Liver (tissue), 9 donors: Measurements from ENCODE around the gene CLTA. TPM values are rescaled to one million over a fixed set of nuclear protein-coding genes. Genes with fewer than 3 reads are reported as not detected.
A peak's percentile ranks its signal among the peaks of the same experiment; 100 is the strongest.

Source experiments
- DNase-seq: peaks from one replicate; pipeline ENCODE4 v3.0.0-alpha.2; 2017; ENCODE audit warnings: low spot score
- H3K27ac ChIP-seq, 2 donors: one replicate each; pipeline ENCODE4 v1.7.0; 2013; ENCODE audit warnings: inconsistent platforms in 2 of 2, low read length in 2 of 2, control low read depth in 1 of 2, low read depth in 1 of 2, mild to moderate bottlenecking in 1 of 2
- H3K27me3 ChIP-seq, 4 donors: one replicate each; pipeline versions ENCODE4 v1.6.1 to v1.7.0; 2013; ENCODE audit warnings: low read length in 3 of 4, inconsistent platforms in 1 of 4, mild to moderate bottlenecking in 1 of 4, moderate library complexity in 1 of 4; ENCODE audit not compliant: control insufficient read depth in 4 of 4, insufficient read depth in 4 of 4
- H3K36me3 ChIP-seq, 4 donors: one replicate each; pipeline versions ENCODE4 v1.6.1 to v1.7.0; 2013; ENCODE audit warnings: low read length in 3 of 4, mild to moderate bottlenecking in 3 of 4, low read depth in 1 of 4, moderate library complexity in 1 of 4; ENCODE audit not compliant: control insufficient read depth in 4 of 4, insufficient read depth in 3 of 4
- H3K4me1 ChIP-seq, 4 donors: one replicate each; pipeline versions ENCODE4 v1.6.1 to v1.7.0; 2013; ENCODE audit warnings: low read length in 3 of 4, mild to moderate bottlenecking in 3 of 4, moderate library complexity in 1 of 4; ENCODE audit not compliant: control insufficient read depth in 4 of 4, insufficient read depth in 4 of 4
- H3K4me3 ChIP-seq, 3 donors: one replicate each; pipeline versions ENCODE4 v1.6.1 to v1.7.0; 2013; ENCODE audit warnings: low read length in 3 of 3, control low read depth in 1 of 3, low read depth in 1 of 3, mild to moderate bottlenecking in 1 of 3
- H3K9ac ChIP-seq, 2 donors: one replicate each; pipeline ENCODE4 v1.7.0; 2013; ENCODE audit warnings: low read length in 2 of 2, mild to moderate bottlenecking in 2 of 2, moderate library complexity in 2 of 2, control low read depth in 1 of 2, low read depth in 1 of 2
- H3K9me3 ChIP-seq, 4 donors: one replicate each; pipeline versions ENCODE4 v1.6.1 to v1.7.0; 2013; ENCODE audit warnings: low read length in 3 of 4; ENCODE audit not compliant: control insufficient read depth in 4 of 4
- ATF3 ChIP-seq: IDR thresholded peaks from 2 replicates; pipeline ENCODE4 v1.6.1; 2016; ENCODE audit warnings: antibody characterized with exemption
- CTCF ChIP-seq: fragments of 150-350 bp; IDR thresholded peaks from 2 replicates; pipeline ENCODE4 v1.5.1; 2017; ENCODE audit warnings: improper control_type of control experiment, low read depth, low read length; ENCODE audit not compliant: missing input control
- EGR1 ChIP-seq, 2 donors: IDR thresholded peaks; 2 replicates each; pipeline ENCODE4 v1.6.1; 2016 to 2018; ENCODE audit warnings: antibody characterized with exemption in 2 of 2, low read depth in 2 of 2
- FOXA2 ChIP-seq: IDR thresholded peaks from 2 replicates; pipeline ENCODE4 v1.6.1; 2016; ENCODE audit warnings: antibody characterized with exemption
- GABPA ChIP-seq, 2 donors: IDR thresholded peaks in 1 of 2; conservative IDR thresholded peaks in 1 of 2; 2 replicates each; pipeline ENCODE4 v1.6.1; 2016; ENCODE audit warnings: antibody characterized with exemption in 2 of 2, mild to moderate bottlenecking in 1 of 2, moderate library complexity in 1 of 2
- JUND ChIP-seq, 2 donors: IDR thresholded peaks; 2 replicates each; pipeline ENCODE4 v1.6.1; 2016; ENCODE audit warnings: antibody characterized with exemption in 2 of 2
- MAX ChIP-seq: IDR thresholded peaks from 2 replicates; pipeline ENCODE4 v1.6.1; 2016; ENCODE audit warnings: antibody characterized with exemption
- NR2F2 ChIP-seq: IDR thresholded peaks from 2 replicates; pipeline ENCODE4 v1.6.1; 2016; ENCODE audit warnings: antibody characterized with exemption
- RAD21 ChIP-seq, 2 donors: IDR thresholded peaks; 2 replicates each; pipeline ENCODE4 v1.6.1; 2016; ENCODE audit warnings: antibody characterized with exemption in 2 of 2, mild to moderate bottlenecking in 2 of 2
- REST ChIP-seq: IDR thresholded peaks from 2 replicates; pipeline ENCODE4 v1.6.1; 2016; ENCODE audit warnings: antibody characterized with exemption, mild to moderate bottlenecking
- RXRA ChIP-seq, 2 donors: IDR thresholded peaks; 2 replicates each; pipeline ENCODE4 v1.6.1; 2017 to 2018; ENCODE audit warnings: antibody characterized with exemption in 2 of 2, mild to moderate bottlenecking in 1 of 2
- TAF1 ChIP-seq: conservative IDR thresholded peaks from 2 replicates; pipeline ENCODE4 v1.6.1; 2016; ENCODE audit warnings: antibody characterized with exemption, mild to moderate bottlenecking
- YY1 ChIP-seq: IDR thresholded peaks from 2 replicates; pipeline ENCODE4 v1.6.1; 2016; ENCODE audit warnings: antibody characterized with exemption, mild to moderate bottlenecking
- WGBS: extraction: QIAGEN DNeasy Blood & Tissue Kit; methylation state at CpG from one replicate; pipeline ENCODE4 v1.1.7; 2013; 5-methylcytosine and 5-hydroxymethylcytosine counted together
- polyA plus RNA-seq, 2 donors: library from polyadenylated mRNA; stranded (reverse) in 1 of 2; unstranded in 1 of 2; fragments of 200-250 nt in 1 of 2; fragments of >200 nt in 1 of 2; fragmentation: Nextera tagmentation in 1 of 2; extraction: Ambion mirVana in 1 of 2; gene quantifications; one replicate each; pipeline versions ENCODE4 v1.2.1 to v1.2.3, GENCODE V29; 2013 to 2015
- total RNA-seq, 2 donors: library from RNA; depleted of rRNA; stranded (reverse); fragments of >200 nt; gene quantifications; one replicate each; pipeline ENCODE4 v1.2.3, GENCODE V29; 2014
- donor health status: healthy.
- donor health status: healthy.
- donor health status: healthy.
- donor health status: healthy.
- donor health status: healthy.

CLTA gene
- total and polyA plus RNA-seq, 4 donors, result 48.4 to 102 (median 74.6) TPM

- TF ChIP-seq EGR1 (IDR thresholded peaks at IDR 0.05; ENCODE audit: low read depth in 2 of 2) (no peak), YY1 (no peak), ATF3 (no peak)
- WGBS, result 70% methylated on average over 4 of the region's 4 CpGs
- H3K27me3 ChIP-seq, result no peaks in the 10 kb centered on the region
- H3K4me1 ChIP-seq, result peaks cover 0 to 8% (median 3%) of the 10 kb centered on the region in 4 donors
- no peak for DNase-seq
- H3K4me3 ChIP-seq, result no peak overlapping the region
- H3K27ac ChIP-seq, result peak overlapping the region; percentile 6 to 78
- H3K36me3 ChIP-seq, result no peaks in the 10 kb centered on the region
- no peak overlapping the region for H3K9ac ChIP-seq
- H3K9me3 ChIP-seq, result peaks cover 0 to 2% (median under 1%) of the 10 kb centered on the region in 4 donors
Observed at GRCh38 chr9:36150574-36151315, 40.0 kb upstream of the CLTA start.

- no peaks in the 10 kb centered on the region for H3K36me3 ChIP-seq
- no peaks in the 10 kb centered on the region for H3K9me3 ChIP-seq
- H3K4me3 ChIP-seq, result no peak overlapping the region
- H3K4me1 ChIP-seq, result peaks cover 0 to 8% (median 3%) of the 10 kb centered on the region in 4 donors
- TF ChIP-seq RXRA (IDR thresholded peaks at IDR 0.05) (no peak), RAD21 (IDR thresholded peaks at IDR 0.05) (no peak), YY1 (no peak), EGR1 (IDR thresholded peaks at IDR 0.05; ENCODE audit: low read depth in 2 of 2) (no peak), MAX (no peak), NR2F2 (no peak), JUND (IDR thresholded peaks at IDR 0.05) (no peak)
- 72% methylated on average over 14 of the region's 14 CpGs for WGBS
- peak overlapping the region in 1 of 2 donors; percentile 13 for H3K9ac ChIP-seq
- H3K27me3 ChIP-seq, result no peaks in the 10 kb centered on the region
- no peak for DNase-seq
- peak overlapping the region; percentile 6 to 78 for H3K27ac ChIP-seq
Observed at GRCh38 chr9:36151316-36152210, 39.2 kb upstream of the CLTA start.

- Histone ChIP-seq H3K9ac (no peak overlapping the region), H3K36me3 (no peaks in the 10 kb centered on the region), H3K4me1 (peaks cover 0 to 8% (median 3%) of the 10 kb centered on the region in 4 donors), H3K27ac (no peak overlapping the region), H3K9me3 (no peaks in the 10 kb centered on the region), H3K4me3 (no peak overlapping the region), H3K27me3 (no peaks in the 10 kb centered on the region)
- WGBS, result 92% methylated on average over 10 of the region's 10 CpGs
- no peak for DNase-seq
- TF ChIP-seq GABPA (IDR thresholded peaks at IDR 0.05 in 1 of 2, conservative IDR thresholded peaks at IDR 0.05 in 1 of 2) (no peak), CTCF (no peak), JUND (IDR thresholded peaks at IDR 0.05) (no peak), YY1 (no peak), RAD21 (IDR thresholded peaks at IDR 0.05) (no peak), TAF1 (no peak), REST (no peak), FOXA2 (no peak), ATF3 (no peak)
Observed at GRCh38 chr9:36152741-36153438, 37.8 kb upstream of the CLTA start.
